Thoracic aorta (tissue), 2 donors: ENCODE results near the gene KIF1B. TPM values are rescaled to one million over a fixed set of nuclear protein-coding genes. Genes with fewer than 3 reads are reported as not detected.
"Not testable (repeated sequence)": the region's sequence is repeated elsewhere in the genome, so short reads cannot be mapped to it uniquely, and the experiment has no call there.

Experiments
- ATAC-seq: fragments of 150-250 bp; one replicate; pipeline ENCODE4 v1.8.0; 2017; ENCODE audit warnings: low read depth; ENCODE audit not compliant: insufficient number of reproducible peaks, low FRiP score
- DNase-seq: peaks from one replicate; pipeline ENCODE4 v3.0.0-alpha.2; 2020; ENCODE audit warnings: low spot score
- H3K27ac ChIP-seq, 2 donors: fragments of 200-600 bp; sonication (generic); 1 replicate in 1 of 2; 2 replicates in 1 of 2; pipeline ENCODE4 v1.5.1; 2016; ENCODE audit warnings: mild to moderate bottlenecking in 2 of 2, moderate library complexity in 2 of 2
- H3K27me3 ChIP-seq: fragments of 200-600 bp; sonication (generic); replicated peaks from 2 replicates; pipeline ENCODE4 v1.6.0; 2016; ENCODE audit warnings: mild to moderate bottlenecking; ENCODE audit not compliant: insufficient read depth
- H3K36me3 ChIP-seq: fragments of 200-600 bp; sonication (generic); one replicate; pipeline ENCODE4 v1.5.1; 2016
- H3K4me1 ChIP-seq, 2 donors: fragments of 200-600 bp; sonication (generic); 1 replicate in 1 of 2; 2 replicates in 1 of 2; pipeline versions ENCODE4 v1.5.1 to v1.6.0; 2016; ENCODE audit warnings: low read depth in 2 of 2, mild to moderate bottlenecking in 1 of 2; ENCODE audit not compliant: control insufficient read depth in 1 of 2
- H3K4me3 ChIP-seq: fragments of 200-600 bp; sonication (generic); 2 replicates; pipeline ENCODE4 v1.5.1; 2016; ENCODE audit warnings: mild to moderate bottlenecking
- H3K9me3 ChIP-seq: fragments of 200-600 bp; sonication (generic); 2 replicates; pipeline ENCODE4 v1.5.1; 2016
- CTCF ChIP-seq: fragments of 200-600 bp; sonication (generic); IDR thresholded peaks from one replicate; pipeline ENCODE4 v1.5.1; 2019; ENCODE audit warnings: antibody characterized with exemption
- total RNA-seq, 2 donors: library from RNA; depleted of rRNA; stranded (reverse); fragments of >200 nt; gene quantifications; one replicate each; pipeline versions ENCODE4 v1.1.0 to v1.2.3, GENCODE V29; 2016

The KIF1B gene
- total RNA-seq, 2 donors from 2014 or later, result 40.1 to 64.3 TPM

- Histone ChIP-seq H3K4me1 (no peaks in the 10 kb centered on the region), H3K27me3 (no peaks in the 10 kb centered on the region), H3K27ac (no peak overlapping the region), H3K9me3 (no peaks in the 10 kb centered on the region), H3K4me3 (no peak overlapping the region), H3K36me3 (peaks cover 20% of the 10 kb centered on the region)
- TF ChIP-seq CTCF, result no peak
- ATAC-seq (no peak), DNase-seq (no peak)
These were observed 213.7 kb downstream of the KIF1B start for GRCh38 chr1:10424034-10424433.

- ATAC-seq, result no peak
- DNase-seq, result no peak
- no peaks in the 10 kb centered on the region for H3K9me3 ChIP-seq
- no peak overlapping the region for H3K27ac ChIP-seq
- TF ChIP-seq CTCF, result no peak
- H3K4me1 ChIP-seq, result peaks cover 0 to 2% of the 10 kb centered on the region in 2 donors
- peaks cover 14% of the 10 kb centered on the region for H3K36me3 ChIP-seq
- no peak overlapping the region for H3K4me3 ChIP-seq
- H3K27me3 ChIP-seq, result no peaks in the 10 kb centered on the region
These were observed 214.3 kb downstream of the KIF1B start for GRCh38 chr1:10424651-10425050.

- H3K27me3 ChIP-seq, DNase-seq, H3K4me1 ChIP-seq, H3K9me3 ChIP-seq, H3K36me3 ChIP-seq, ATAC-seq, H3K4me3 ChIP-seq, H3K27ac ChIP-seq: not testable (repeated sequence)
These were observed 215.6 kb downstream of the KIF1B start for GRCh38 chr1:10425826-10426534.

- not testable (repeated sequence) for H3K27me3 ChIP-seq
These were observed 216.1 kb downstream of the KIF1B start for GRCh38 chr1:10426535-10426848.

GRCh38 chr1:10428984-10429383, 218.6 kb downstream of the KIF1B start:
- Histone ChIP-seq H3K27me3 (no peaks in the 10 kb centered on the region), H3K27ac (no peak overlapping the region), H3K9me3 (no peaks in the 10 kb centered on the region), H3K4me1 (peaks cover 4 to 14% of the 10 kb centered on the region in 2 donors), H3K36me3 (no peaks in the 10 kb centered on the region), H3K4me3 (no peak overlapping the region)
- no peak for ATAC-seq
- no peak for DNase-seq
- TF ChIP-seq CTCF, result no peak

More at GRCh38 chr1:10426535-10426848, 216.1 kb downstream of the KIF1B start:
- not testable (repeated sequence) for ATAC-seq, H3K9me3 ChIP-seq, H3K4me3 ChIP-seq, DNase-seq, H3K36me3 ChIP-seq, H3K27ac ChIP-seq
- H3K4me1 ChIP-seq, result peaks cover 4 to 12% of the 10 kb centered on the region in 2 donors

GRCh38 chr1:10429868-10430215, 219.5 kb downstream of the KIF1B start:
- ATAC-seq (peak; percentile 71), DNase-seq (no peak)
- peak overlapping the region; percentile 88 for H3K4me3 ChIP-seq
- H3K9me3 ChIP-seq, result no peaks in the 10 kb centered on the region
- H3K27me3 ChIP-seq, result no peaks in the 10 kb centered on the region
- no peak for TF ChIP-seq CTCF
- H3K4me1 ChIP-seq, result peaks cover 4 to 14% of the 10 kb centered on the region in 2 donors
- no peak overlapping the region for H3K27ac ChIP-seq
- no peaks in the 10 kb centered on the region for H3K36me3 ChIP-seq
